ENCODE results near the gene TBC1D12.
A peak's percentile ranks its signal among the peaks of the same experiment; 100 is the strongest.
"Not testable (repeated sequence)": the region's sequence is repeated elsewhere in the genome, so short reads cannot be mapped to it uniquely, and the experiment has no call there.

Gene TBC1D12

GRCh38 chr10:94402204-94402842 is at the start of gene TBC1D12:
TBC1D12 (plus strand) TSS chr10:94402541; CDS start chr10:94402614, 73 bp downstream.
- H3K9me3 Mint-ChIP-seq: no peaks in the 10 kb centered on the region
- DNase-seq (ENCODE audit: low spot score in 2 of 2) (peak in 1 of 2 donors; percentile 65), ATAC-seq (peak; percentile 76)
- H3K27ac Mint-ChIP-seq: no peak within 1 kb of the TSS
- H3K4me1 Mint-ChIP-seq: no peaks in the 10 kb centered on the region
- no peaks in the 10 kb centered on the region for H3K36me3 Mint-ChIP-seq
- H3K4me3 Mint-ChIP-seq: peak within 1 kb of the TSS; percentile 62

DNA sequence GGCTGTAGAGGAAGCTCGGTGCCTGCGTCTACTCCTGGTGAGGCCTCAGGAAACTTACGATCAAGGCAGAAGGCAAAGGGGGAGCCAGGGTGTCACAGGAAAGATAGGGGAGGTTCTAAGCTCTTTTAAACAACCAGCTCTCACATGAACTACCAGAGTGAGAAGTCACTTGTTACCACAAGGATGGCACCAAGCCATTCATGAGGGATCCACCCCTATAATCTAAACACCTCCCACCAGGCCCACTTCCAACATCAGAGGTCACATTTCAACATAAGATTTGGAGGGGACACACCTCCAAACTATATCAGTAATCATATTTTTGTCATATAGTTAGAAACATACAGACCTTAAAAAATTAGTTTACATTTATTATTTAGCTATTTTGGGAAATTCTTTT is 49.0 kb upstream of the TBC1D12 start:
- H3K9me3 Mint-ChIP-seq: no peaks in the 10 kb centered on the region

DNA sequence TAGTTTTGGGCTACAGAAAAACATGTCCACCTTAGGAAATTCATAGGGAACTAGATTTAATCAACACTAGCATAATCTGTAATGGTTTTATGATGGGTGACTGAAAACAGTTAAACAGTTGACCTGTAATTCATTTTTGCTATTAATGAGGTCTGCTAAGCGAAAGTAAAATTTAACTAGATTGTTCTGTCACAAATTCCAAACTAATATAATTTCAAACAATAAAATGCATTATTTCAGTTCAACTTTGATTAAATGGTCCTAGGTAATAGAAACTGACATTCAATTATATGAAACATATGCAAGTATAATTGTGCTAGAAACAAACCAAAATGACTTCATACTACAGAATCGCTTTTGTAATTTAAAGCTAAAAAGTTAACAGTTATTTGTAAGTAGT is 46.5 kb upstream of the TBC1D12 start:
- ATAC-seq (no peak), DNase-seq (ENCODE audit: low spot score in 2 of 2) (no peak)
- peaks cover 100% of the 10 kb centered on the region for H3K36me3 Mint-ChIP-seq
- peaks cover 21% of the 10 kb centered on the region for H3K4me1 Mint-ChIP-seq
- H3K9me3 Mint-ChIP-seq: no peaks in the 10 kb centered on the region
- H3K27ac Mint-ChIP-seq: no peak overlapping the region
- H3K4me3 Mint-ChIP-seq: no peak overlapping the region

More for the DNA sequence above, 49.0 kb upstream of the TBC1D12 start:
- Mint-ChIP-seq H3K4me1 (peaks cover 9% of the 10 kb centered on the region), H3K27ac (no peak overlapping the region), H3K4me3 (no peak overlapping the region), H3K36me3 (peaks cover 100% of the 10 kb centered on the region)
- no peak for ATAC-seq
- DNase-seq (ENCODE audit: low spot score in 2 of 2): no peak

GRCh38 chr10:94357193-94357592 is 45.1 kb upstream of the TBC1D12 start:
- ATAC-seq: peak; percentile 70
- Mint-ChIP-seq H3K4me3 (no peak overlapping the region), H3K4me1 (peaks cover 33% of the 10 kb centered on the region), H3K36me3 (peaks cover 96% of the 10 kb centered on the region), H3K9me3 (no peaks in the 10 kb centered on the region), H3K27ac (no peak overlapping the region)
- no peak for DNase-seq (ENCODE audit: low spot score in 2 of 2)

DNA sequence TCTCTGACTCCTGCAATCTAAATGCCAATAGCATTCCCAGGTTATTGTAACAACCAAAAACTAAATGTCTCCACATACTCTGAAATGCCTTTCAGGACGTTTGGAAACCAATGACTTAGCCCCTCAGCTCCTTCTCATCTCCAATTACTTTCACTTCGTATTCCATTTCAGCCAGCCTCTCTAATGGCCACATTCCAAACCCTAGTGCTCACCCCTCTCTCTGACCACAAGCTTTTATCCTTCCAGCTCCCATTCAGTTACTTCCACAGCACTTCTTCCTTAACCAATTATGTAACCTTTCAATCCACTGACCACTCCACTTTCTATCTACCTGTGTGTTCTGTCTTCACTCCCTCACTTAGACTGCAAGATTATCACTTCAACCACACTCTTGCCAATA is 43.9 kb upstream of the TBC1D12 start:
- Mint-ChIP-seq H3K36me3 (peaks cover 88% of the 10 kb centered on the region), H3K27ac (no peak overlapping the region), H3K4me3 (no peak overlapping the region), H3K4me1 (peaks cover 37% of the 10 kb centered on the region), H3K9me3 (no peaks in the 10 kb centered on the region)
- ATAC-seq (no peak), DNase-seq (ENCODE audit: low spot score in 2 of 2) (no peak)

- H3K27ac Mint-ChIP-seq: peak overlapping the region; percentile 98
- no peaks in the 10 kb centered on the region for H3K9me3 Mint-ChIP-seq
- H3K36me3 Mint-ChIP-seq: peaks cover 60% of the 10 kb centered on the region
- ATAC-seq (no peak), DNase-seq (ENCODE audit: low spot score in 2 of 2) (no peak)
- H3K4me3 Mint-ChIP-seq: peak overlapping the region; percentile 93
- peaks cover 37% of the 10 kb centered on the region for H3K4me1 Mint-ChIP-seq
Measured at GRCh38 chr10:94361171-94361794, 41.1 kb upstream of the TBC1D12 start.

- peaks cover 47% of the 10 kb centered on the region for H3K36me3 Mint-ChIP-seq
- peak within 1 kb of the TSS; percentile 93 for H3K4me3 Mint-ChIP-seq
- H3K9me3 Mint-ChIP-seq: no peaks in the 10 kb centered on the region
- DNase-seq (ENCODE audit: low spot score in 2 of 2): peak; percentile 87 to 96
- peak; percentile 98 for ATAC-seq
- peak within 1 kb of the TSS; percentile 98 for H3K27ac Mint-ChIP-seq
- peaks cover 36% of the 10 kb centered on the region for H3K4me1 Mint-ChIP-seq
Measured at GRCh38 chr10:94362360-94363250, 39.7 kb upstream of the TBC1D12 start, which contains the start of gene NOC3L. NOC3L (minus strand) TSS chr10:94362939; CDS start chr10:94362838, 101 bp downstream.

- Mint-ChIP-seq H3K4me3 (peak overlapping the region; percentile 93), H3K9me3 (no peaks in the 10 kb centered on the region), H3K36me3 (peaks cover 40% of the 10 kb centered on the region), H3K4me1 (peaks cover 30% of the 10 kb centered on the region), H3K27ac (peak overlapping the region; percentile 98)
- ATAC-seq (peak; percentile 27), DNase-seq (ENCODE audit: low spot score in 2 of 2) (no peak)
Measured at GRCh38 chr10:94363251-94363565, 39.1 kb upstream of the TBC1D12 start.

DNA sequence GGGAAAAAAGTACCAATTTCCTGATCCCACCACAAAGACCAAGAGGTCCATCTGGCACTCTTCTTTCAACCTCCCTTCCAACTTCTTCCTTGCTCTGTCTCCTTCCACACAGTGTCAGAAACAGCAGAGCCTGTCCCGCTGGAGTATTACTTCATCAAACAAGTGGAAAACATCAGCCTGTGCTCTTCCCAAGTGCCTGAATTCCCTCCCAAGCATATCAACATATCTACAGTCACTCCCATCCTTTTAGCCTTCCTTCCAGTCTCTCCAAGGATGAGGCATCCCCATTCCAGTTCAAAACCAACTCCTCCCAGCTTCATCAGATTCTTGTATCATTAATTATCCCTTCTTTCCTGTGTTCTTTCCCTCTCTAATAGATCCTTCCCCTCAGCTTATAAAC is 37.9 kb upstream of the TBC1D12 start:
- no peak for DNase-seq (ENCODE audit: low spot score in 2 of 2)
- H3K9me3 Mint-ChIP-seq: no peaks in the 10 kb centered on the region
- H3K4me3 Mint-ChIP-seq: no peak overlapping the region
- H3K4me1 Mint-ChIP-seq: peaks cover 23% of the 10 kb centered on the region
- no peak for ATAC-seq
- no peak overlapping the region for H3K27ac Mint-ChIP-seq
- H3K36me3 Mint-ChIP-seq: peaks cover 28% of the 10 kb centered on the region

DNA sequence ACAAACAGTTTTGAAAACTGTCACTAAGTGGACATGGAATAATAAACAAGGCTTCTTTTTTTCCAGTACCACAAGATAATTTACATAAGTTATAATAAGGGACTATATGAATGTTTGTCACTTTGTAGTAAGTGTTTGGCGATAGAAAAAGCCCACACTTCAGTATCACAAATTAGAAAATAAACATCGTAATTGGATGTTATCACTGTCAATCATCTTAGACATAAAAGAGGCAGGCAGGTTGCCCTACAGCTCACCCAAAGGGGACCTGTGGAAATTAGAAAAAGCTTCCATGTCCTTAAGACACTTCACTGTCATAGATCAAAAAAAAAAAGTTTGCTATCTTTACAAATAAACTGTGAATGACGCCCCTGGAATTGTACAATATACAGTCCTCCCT is 36.0 kb upstream of the TBC1D12 start:
- Mint-ChIP-seq H3K9me3 (no peaks in the 10 kb centered on the region), H3K27ac (no peak overlapping the region), H3K4me1 (peaks cover 13% of the 10 kb centered on the region), H3K36me3 (peaks cover 9% of the 10 kb centered on the region), H3K4me3 (no peak overlapping the region)
- ATAC-seq (no peak), DNase-seq (ENCODE audit: low spot score in 2 of 2) (no peak)

DNA sequence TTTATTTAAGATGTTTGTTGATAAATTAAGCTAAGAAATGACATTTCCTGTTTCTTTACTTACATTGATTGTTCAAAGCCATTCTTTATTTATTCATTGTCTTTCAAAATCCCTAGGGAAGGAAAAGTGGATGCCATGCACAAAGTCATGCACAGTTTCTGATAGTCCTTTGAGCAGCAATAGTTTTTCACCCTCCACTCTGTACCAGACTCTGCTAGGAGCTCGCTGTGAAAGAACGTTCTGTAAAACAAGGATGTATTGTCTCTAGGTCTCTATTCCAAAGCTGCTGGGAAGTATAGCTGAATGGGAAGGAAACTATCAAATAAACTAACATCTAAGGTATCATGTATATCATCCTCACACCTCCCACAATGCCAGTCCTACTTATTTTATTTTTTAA is 31.8 kb upstream of the TBC1D12 start:
- Mint-ChIP-seq H3K4me1 (no peaks in the 10 kb centered on the region), H3K27ac (no peak overlapping the region), H3K36me3 (no peaks in the 10 kb centered on the region), H3K9me3 (no peaks in the 10 kb centered on the region), H3K4me3 (no peak overlapping the region)
- DNase-seq (ENCODE audit: low spot score in 2 of 2) (peak in 1 of 2 donors; percentile 17), ATAC-seq (no peak)

DNA sequence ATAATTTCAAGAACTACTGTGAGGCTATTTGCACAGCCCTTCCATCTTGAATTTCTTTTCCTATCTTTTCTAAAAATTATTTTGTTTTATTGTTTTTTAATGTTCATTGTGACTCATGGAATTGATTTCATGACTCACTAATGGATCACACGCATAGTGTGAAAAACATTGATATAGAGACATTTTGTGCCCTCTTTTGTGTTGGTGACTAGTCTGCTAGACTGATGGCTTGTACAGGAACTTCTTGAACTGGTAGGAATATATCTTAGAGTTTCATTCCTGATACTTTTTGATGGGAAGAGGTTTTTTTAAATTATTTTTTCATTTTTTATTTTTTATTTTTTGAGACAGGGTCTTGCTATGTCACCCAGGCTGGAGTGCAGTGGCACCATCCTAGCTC is 27.0 kb upstream of the TBC1D12 start:
- Mint-ChIP-seq H3K4me3 (no peak overlapping the region), H3K36me3 (no peaks in the 10 kb centered on the region), H3K9me3 (no peaks in the 10 kb centered on the region), H3K4me1 (no peaks in the 10 kb centered on the region), H3K27ac (no peak overlapping the region)
- no peak for ATAC-seq
- DNase-seq (ENCODE audit: low spot score in 2 of 2): no peak

DNA sequence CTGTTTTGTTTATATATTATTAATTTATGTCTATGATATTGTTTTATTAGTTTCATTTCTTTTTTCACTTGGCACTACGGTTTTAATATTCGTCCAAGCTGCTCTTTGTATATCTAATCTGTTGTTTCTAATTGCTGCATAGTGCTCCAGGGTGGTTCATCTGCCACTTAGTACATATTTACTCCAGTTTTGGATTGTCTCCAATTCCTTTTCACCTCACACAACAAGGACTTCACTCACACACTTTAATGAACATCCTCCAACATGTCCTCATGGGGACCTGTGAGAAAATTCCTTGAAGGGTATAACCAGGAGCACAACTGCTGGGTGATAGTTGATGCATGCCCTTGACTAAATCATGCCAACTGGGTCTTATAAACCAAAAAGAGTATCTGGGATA is 25.5 kb upstream of the TBC1D12 start:
- H3K27ac Mint-ChIP-seq: no peak overlapping the region
- DNase-seq (ENCODE audit: low spot score in 2 of 2) (no peak), ATAC-seq (no peak)
- H3K36me3 Mint-ChIP-seq: no peaks in the 10 kb centered on the region
- no peaks in the 10 kb centered on the region for H3K4me1 Mint-ChIP-seq
- H3K4me3 Mint-ChIP-seq: no peak overlapping the region
- H3K9me3 Mint-ChIP-seq: no peaks in the 10 kb centered on the region

DNA sequence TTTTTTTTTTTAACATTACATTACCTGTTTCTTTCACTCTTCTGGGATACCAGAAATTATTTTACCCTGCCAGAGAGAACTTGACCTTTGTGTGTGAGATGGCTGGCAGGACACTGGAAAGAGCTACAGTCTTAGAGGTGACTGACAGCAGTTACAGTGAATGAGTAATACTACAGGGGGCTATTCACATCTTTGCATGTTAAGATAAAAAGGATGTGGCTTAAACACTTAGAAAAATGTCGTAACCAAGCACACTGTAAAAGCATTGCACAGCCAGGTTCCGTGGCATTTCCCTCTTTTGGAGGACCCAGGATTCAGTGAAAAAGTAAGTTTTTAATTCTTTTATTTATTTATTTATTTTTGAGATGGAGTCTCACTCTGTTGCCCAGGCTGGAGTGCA is 18.8 kb upstream of the TBC1D12 start:
- Mint-ChIP-seq H3K27ac (no peak overlapping the region), H3K36me3 (no peaks in the 10 kb centered on the region), H3K4me3 (no peak overlapping the region), H3K4me1 (no peaks in the 10 kb centered on the region), H3K9me3 (no peaks in the 10 kb centered on the region)
- DNase-seq (ENCODE audit: low spot score in 2 of 2) (no peak), ATAC-seq (no peak)

DNA sequence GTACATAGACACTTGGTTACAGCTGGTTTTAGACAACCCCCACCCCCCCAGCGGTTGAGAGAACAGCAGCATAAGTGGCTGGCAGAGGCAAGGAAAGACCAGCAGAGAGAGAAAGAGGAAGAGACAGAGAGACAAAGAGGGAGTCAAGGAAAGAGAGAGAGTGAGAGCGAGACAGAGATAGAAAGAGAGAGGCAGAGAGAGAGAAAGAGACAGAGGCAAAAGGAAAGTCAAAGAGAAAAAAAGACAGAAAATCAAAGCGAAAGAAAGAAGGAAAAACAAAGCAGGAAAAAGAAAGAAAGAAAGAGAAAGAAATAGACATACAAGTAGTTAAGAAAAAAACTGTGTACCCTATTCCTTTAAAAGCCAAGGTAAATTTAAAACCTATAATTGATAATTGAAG is 16.6 kb upstream of the TBC1D12 start:
- H3K9me3 Mint-ChIP-seq; H3K4me3 Mint-ChIP-seq; ATAC-seq; H3K27ac Mint-ChIP-seq; DNase-seq (ENCODE audit: low spot score in 2 of 2); H3K36me3 Mint-ChIP-seq; H3K4me1 Mint-ChIP-seq: not testable (repeated sequence)
